Peyer's patch (tissue), 4 donors: ENCODE results near the gene RUFY3. TPM values are rescaled to one million over a fixed set of nuclear protein-coding genes. Genes with fewer than 3 reads are reported as not detected.

Experiments used
- DNase-seq, 3 donors: peaks; one replicate each; pipeline ENCODE4 v3.0.0-alpha.2; 2017 to 2019
- H3K27ac ChIP-seq, 4 donors: fragments of 200-600 bp; sonication (generic); one replicate each; pipeline ENCODE4 v1.5.1; 2016 to 2019
- H3K27me3 ChIP-seq, 2 donors: fragments of 200-600 bp; sonication (generic); one replicate each; pipeline ENCODE4 v1.5.1; 2019
- H3K36me3 ChIP-seq, 3 donors: fragments of 200-600 bp; sonication (generic); one replicate each; pipeline ENCODE4 v1.5.1; 2016 to 2019
- H3K4me1 ChIP-seq, 4 donors: fragments of 200-600 bp; sonication (generic); one replicate each; pipeline ENCODE4 v1.5.1; 2016 to 2019
- H3K4me3 ChIP-seq, 4 donors: fragments of 200-600 bp; sonication (generic); 1 replicate in 3 of 4; 2 replicates in 1 of 4; pipeline ENCODE4 v1.5.1; 2016 to 2019; ENCODE audit warnings: mild to moderate bottlenecking in 1 of 4
- H3K9me3 ChIP-seq, 4 donors: fragments of 200-600 bp; sonication (generic); one replicate each; pipeline ENCODE4 v1.5.1; 2016 to 2019; ENCODE audit warnings: mild to moderate bottlenecking in 1 of 4
- POLR2A ChIP-seq, 2 donors: fragments of 450-650 bp; IDR thresholded peaks; one replicate each; pipeline ENCODE4 v1.5.1; 2017; ENCODE audit warnings: antibody characterized with exemption in 2 of 2, mild to moderate bottlenecking in 2 of 2, moderate library complexity in 2 of 2
- small RNA-seq, 2 donors: library from RNA; depleted of rRNA; stranded (forward); fragments of <200 nt; gene quantifications; one replicate each; pipeline ENCODE3, GENCODE V24; 2016
- total RNA-seq, 4 donors: library from RNA; depleted of rRNA; stranded (reverse); fragments of >200 nt; gene quantifications; one replicate each; pipeline ENCODE4 v1.1.0, GENCODE V29; 2016
- TF ChIP-seq, protein P1 (sequence below), 6 experiments: fragments of 450-650 bp in 4 of 6; fragments of 200-600 bp in 2 of 6; sonication (generic) in 1 of 6; IDR thresholded peaks; one replicate each; pipeline ENCODE4 v1.5.1; 2017 to 2019; ENCODE audit warnings: antibody characterized with exemption in 6 of 6, mild to moderate bottlenecking in 3 of 6, moderate library complexity in 1 of 6

RUFY3 gene
- total RNA-seq, 4 donors from 2014 or later, result 36.1 to 113 (median 47.1) TPM

DNA sequence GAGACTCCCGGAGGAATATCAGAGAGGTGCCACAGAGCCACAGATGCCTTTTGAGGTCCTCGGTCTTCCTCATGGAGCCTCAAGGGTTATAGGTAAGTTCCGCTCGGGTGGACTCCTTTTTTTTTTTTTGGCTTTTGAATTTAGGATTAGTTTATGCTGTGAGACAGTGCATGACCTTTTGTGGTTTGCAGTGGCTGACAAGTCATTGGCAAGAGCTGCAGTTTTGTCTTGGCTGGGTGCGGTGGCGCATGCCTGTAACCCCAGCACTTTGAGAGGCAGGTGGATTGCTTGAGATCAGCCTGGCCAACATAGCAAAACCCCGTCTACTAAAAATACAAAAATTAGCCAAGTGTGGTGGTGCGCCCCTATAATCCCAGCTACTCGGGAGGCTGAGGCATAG, 122.4 kb downstream of the RUFY3 start:
- Histone ChIP-seq H3K27me3 (no peaks in the 10 kb centered on the region), H3K4me1 (no peaks in the 10 kb centered on the region), H3K27ac (no peak overlapping the region), H3K4me3 (no peak overlapping the region), H3K36me3 (no peaks in the 10 kb centered on the region), H3K9me3 (no peaks in the 10 kb centered on the region)
- TF ChIP-seq, protein P1, sequence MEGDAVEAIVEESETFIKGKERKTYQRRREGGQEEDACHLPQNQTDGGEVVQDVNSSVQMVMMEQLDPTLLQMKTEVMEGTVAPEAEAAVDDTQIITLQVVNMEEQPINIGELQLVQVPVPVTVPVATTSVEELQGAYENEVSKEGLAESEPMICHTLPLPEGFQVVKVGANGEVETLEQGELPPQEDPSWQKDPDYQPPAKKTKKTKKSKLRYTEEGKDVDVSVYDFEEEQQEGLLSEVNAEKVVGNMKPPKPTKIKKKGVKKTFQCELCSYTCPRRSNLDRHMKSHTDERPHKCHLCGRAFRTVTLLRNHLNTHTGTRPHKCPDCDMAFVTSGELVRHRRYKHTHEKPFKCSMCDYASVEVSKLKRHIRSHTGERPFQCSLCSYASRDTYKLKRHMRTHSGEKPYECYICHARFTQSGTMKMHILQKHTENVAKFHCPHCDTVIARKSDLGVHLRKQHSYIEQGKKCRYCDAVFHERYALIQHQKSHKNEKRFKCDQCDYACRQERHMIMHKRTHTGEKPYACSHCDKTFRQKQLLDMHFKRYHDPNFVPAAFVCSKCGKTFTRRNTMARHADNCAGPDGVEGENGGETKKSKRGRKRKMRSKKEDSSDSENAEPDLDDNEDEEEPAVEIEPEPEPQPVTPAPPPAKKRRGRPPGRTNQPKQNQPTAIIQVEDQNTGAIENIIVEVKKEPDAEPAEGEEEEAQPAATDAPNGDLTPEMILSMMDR (IDR thresholded peaks at IDR 0.05), result no peak
- TF ChIP-seq POLR2A (IDR thresholded peaks at IDR 0.05), result no peak
- DNase-seq, result peak in 2 of 3 donors; percentile 60 to 66

DNA sequence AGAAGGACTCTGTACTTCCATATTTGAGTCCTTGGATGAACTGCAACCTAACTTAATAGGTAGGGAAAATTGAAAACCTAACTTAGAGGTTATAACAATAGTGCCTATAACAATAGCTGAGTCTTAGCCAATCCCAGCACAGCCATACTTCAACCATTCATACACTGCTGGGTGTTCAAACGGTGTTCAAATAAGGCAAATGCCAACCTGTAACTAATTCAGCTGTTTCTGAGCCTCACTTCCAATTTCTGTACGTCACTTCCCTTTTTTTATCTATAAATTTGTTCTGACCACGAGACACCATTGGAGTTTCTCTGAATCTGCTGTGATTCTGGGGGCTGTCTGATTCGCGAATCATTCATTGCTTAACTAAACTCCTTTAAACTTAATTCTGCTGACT, 127.5 kb downstream of the RUFY3 start:
- no peak for DNase-seq
- no peaks in the 10 kb centered on the region for H3K9me3 ChIP-seq
- H3K27ac ChIP-seq, result no peak overlapping the region
- H3K4me1 ChIP-seq, result no peaks in the 10 kb centered on the region
- no peaks in the 10 kb centered on the region for H3K36me3 ChIP-seq
- no peaks in the 10 kb centered on the region for H3K27me3 ChIP-seq
- no peak overlapping the region for H3K4me3 ChIP-seq
- TF ChIP-seq, protein P1 (IDR thresholded peaks at IDR 0.05), result no peak
- TF ChIP-seq POLR2A (IDR thresholded peaks at IDR 0.05), result no peak

DNA sequence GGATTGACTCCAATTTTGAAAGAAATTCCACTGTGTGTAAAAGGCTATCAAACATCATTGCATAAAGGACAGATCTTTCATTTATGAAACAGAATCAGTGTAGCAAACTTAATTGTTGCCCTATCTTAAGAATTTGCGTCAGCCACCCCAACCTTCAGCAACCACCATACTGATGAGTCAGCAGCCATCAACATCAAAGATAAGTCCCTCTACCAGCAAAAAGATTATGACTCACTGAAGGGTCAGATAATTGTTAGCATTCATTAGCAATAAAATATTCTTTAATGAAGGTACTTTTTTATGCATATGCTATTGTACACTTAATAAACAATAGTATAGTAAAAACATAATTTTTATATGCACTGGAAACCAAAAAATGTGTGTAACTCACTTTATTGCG, 133.7 kb downstream of the RUFY3 start:
- TF ChIP-seq, protein P1 (IDR thresholded peaks at IDR 0.05), result no peak
- no peak for DNase-seq
- no peaks in the 10 kb centered on the region for H3K9me3 ChIP-seq
- no peaks in the 10 kb centered on the region for H3K27me3 ChIP-seq
- H3K27ac ChIP-seq, result no peak overlapping the region
- no peaks in the 10 kb centered on the region for H3K36me3 ChIP-seq
- H3K4me3 ChIP-seq, result no peak overlapping the region
- no peaks in the 10 kb centered on the region for H3K4me1 ChIP-seq

Small RNAs within 50 kb of the gene (small RNA-seq; reads per million reads assigned to genes)
- 0 reads per million in 2 donors for gene RF00026
- 0 reads per million in 2 donors for gene RNU6-520P
- gene RNU6-784P, result 0 reads per million in 2 donors
- 0 reads per million in 2 donors for gene RNU6-891P

Other genes with a start within 250 kb of the RUFY3 start
- not detected for gene MUC7, start 249.8 kb upstream of the RUFY3 start, total RNA-seq
- not detected for gene AMTN, start 203.4 kb upstream of the RUFY3 start, total RNA-seq
- not detected for gene AMBN, start 129.7 kb upstream of the RUFY3 start, total RNA-seq
- not detected for gene ENAM, start 93.2 kb upstream of the RUFY3 start, total RNA-seq
- gene JCHAIN, start 55.5 kb upstream of the RUFY3 start, total RNA-seq, result 100 to 1,000 TPM in 2 of 4 donors, 10 to 100 TPM in 2; 15.9 to 326 (median 89.6) TPM
- gene UTP3, start 33.4 kb upstream of the RUFY3 start, total RNA-seq, result 10 to 100 TPM; 13.3 to 37.1 (median 15.6) TPM
- gene GRSF1, start 117.9 kb downstream of the RUFY3 start, total RNA-seq, result 10 to 100 TPM; 34.0 to 46.6 (median 38.3) TPM
- 10 to 100 TPM in 1 of 4 donors, 1 to 10 TPM in 3; 4.0 to 15.7 (median 7.5) TPM for gene MOB1B, start 180.4 kb downstream of the RUFY3 start, total RNA-seq